T47D (cell line): Measurements from ENCODE around the gene PIGU.
"Not testable (repeated sequence)": the region's sequence is repeated elsewhere in the genome, so short reads cannot be mapped to it uniquely, and the experiment has no call there.

Experiments
- DNase-seq, 2 experiments: peaks; one replicate each; pipeline versions ENCODE4 v3.0.0 to v3.0.0-alpha.2; 2011 to 2012; ENCODE audit warnings: low read depth in 1 of 2, low spot score in 1 of 2
- JUND ChIP-seq: IDR thresholded peaks from 2 replicates; pipeline ENCODE4 v1.6.1; 2012; ENCODE audit warnings: low read depth
- in situ Hi-C: cut with HindIII; loops from 2 replicates; pipeline ENCODE4 v1.10.0; 2016; ENCODE audit warnings: low sequenced_read_pairs, low pct_unique_long_range_greater_than_20kb

PIGU gene

GRCh38 chr20:34676642-34677373 lies at the start of gene PIGU:
Gene PIGU, minus strand, starts transcription at chr20:34677092. Its CDS starts 7 bp downstream, at chr20:34677085.
- no peak for TF ChIP-seq JUND
- in situ Hi-C loops, result no loop called here
- peak; percentile 91 to 99 for DNase-seq

GRCh38 chr20:34724172-34724571 lies 47.3 kb upstream of the PIGU start:
- TF ChIP-seq JUND, result no peak
- no peak for DNase-seq
- in situ Hi-C loops, result no loop called here

- DNase-seq, in situ Hi-C loops: not testable (repeated sequence)
These were observed 45.7 kb upstream of the PIGU start for GRCh38 chr20:34722560-34722959.

GRCh38 chr20:34720266-34720665 lies 43.4 kb upstream of the PIGU start:
- in situ Hi-C loops, result no loop called here
- no peak for DNase-seq
- TF ChIP-seq JUND, result no peak

GRCh38 chr20:34719242-34720017 lies 42.5 kb upstream of the PIGU start:
- in situ Hi-C loops, DNase-seq: not testable (repeated sequence)

GRCh38 chr20:34717230-34718095 lies 40.6 kb upstream of the PIGU start:
- no peak for DNase-seq
- in situ Hi-C loops, result no loop called here
- TF ChIP-seq JUND, result no peak

- DNase-seq, result no peak
- in situ Hi-C loops, result no loop called here
- no peak for TF ChIP-seq JUND
These were observed 40.0 kb upstream of the PIGU start for GRCh38 chr20:34716921-34717229.

GRCh38 chr20:34715384-34715783 lies 38.5 kb upstream of the PIGU start:
- in situ Hi-C loops, result no loop called here
- no peak for TF ChIP-seq JUND
- DNase-seq, result no peak

- in situ Hi-C loops, DNase-seq: not testable (repeated sequence)
These were observed 37.1 kb upstream of the PIGU start for GRCh38 chr20:34713944-34714515.

GRCh38 chr20:34713194-34713943 lies 36.5 kb upstream of the PIGU start:
- TF ChIP-seq JUND, result no peak
- no peak for DNase-seq
- in situ Hi-C loops, result no loop called here

- in situ Hi-C loops, result no loop called here
- no peak for DNase-seq
- no peak for TF ChIP-seq JUND
These were observed 35.8 kb upstream of the PIGU start for GRCh38 chr20:34712525-34713192.

GRCh38 chr20:34711813-34712430 lies 35.0 kb upstream of the PIGU start:
- TF ChIP-seq JUND, result no peak
- no peak for DNase-seq
- in situ Hi-C loops, result no loop called here
